HG03095 (cell line): Measurements from ENCODE around the gene SHANK3.

Source experiments
- ATAC-seq: cut with Tn5 transposase; IDR thresholded peaks from one replicate; pipeline ENCODE4 v1.9.1; 2021; ENCODE audit warnings: moderate library complexity; ENCODE audit not compliant: unreplicated experiment

The SHANK3 gene

DNA sequence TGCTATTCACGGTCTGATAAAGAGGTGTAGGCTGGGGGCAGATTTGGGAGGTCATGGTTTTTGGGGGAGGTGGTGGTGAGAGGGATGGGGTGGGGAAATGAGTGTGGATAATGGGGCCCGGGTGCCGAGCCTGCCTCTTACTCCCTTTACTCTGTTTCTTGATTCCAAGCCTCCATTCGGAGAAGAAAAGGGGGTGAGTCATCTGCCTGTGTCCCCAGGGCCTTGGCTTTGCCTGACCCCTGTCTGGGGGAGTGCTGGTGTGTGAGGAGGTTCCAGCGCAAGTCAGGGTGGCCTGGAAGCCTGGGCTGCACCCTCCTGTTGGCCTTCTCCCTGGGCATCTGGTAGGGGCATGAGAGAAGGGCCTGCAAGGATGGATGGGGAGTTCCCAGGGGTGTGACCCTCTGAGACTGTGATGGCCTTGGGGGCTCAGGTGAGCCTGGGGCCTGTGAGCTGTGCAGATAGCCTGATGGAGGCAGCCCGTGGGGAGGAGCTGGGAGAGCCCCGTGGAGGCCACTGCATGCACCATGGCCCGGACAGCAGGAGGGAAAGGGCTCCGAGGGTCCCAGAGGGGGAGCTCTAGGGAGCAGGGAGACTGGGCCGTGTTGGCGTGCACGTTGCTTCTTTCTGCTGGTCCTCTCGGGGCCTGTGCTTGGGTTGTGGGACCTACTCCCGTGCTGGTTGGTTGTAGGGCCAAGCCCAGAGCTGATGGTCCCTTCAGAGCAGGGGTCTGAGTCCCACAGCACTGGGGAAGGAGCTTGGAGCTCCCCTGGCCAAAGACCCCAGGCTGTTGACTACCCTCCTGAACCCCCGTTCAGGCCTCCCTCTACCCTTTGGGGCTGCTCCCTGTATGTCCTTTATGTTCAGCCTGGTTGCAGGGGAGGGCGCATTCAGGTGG is 39.1 kb downstream of the SHANK3 start:
- ATAC-seq, result no peak

DNA sequence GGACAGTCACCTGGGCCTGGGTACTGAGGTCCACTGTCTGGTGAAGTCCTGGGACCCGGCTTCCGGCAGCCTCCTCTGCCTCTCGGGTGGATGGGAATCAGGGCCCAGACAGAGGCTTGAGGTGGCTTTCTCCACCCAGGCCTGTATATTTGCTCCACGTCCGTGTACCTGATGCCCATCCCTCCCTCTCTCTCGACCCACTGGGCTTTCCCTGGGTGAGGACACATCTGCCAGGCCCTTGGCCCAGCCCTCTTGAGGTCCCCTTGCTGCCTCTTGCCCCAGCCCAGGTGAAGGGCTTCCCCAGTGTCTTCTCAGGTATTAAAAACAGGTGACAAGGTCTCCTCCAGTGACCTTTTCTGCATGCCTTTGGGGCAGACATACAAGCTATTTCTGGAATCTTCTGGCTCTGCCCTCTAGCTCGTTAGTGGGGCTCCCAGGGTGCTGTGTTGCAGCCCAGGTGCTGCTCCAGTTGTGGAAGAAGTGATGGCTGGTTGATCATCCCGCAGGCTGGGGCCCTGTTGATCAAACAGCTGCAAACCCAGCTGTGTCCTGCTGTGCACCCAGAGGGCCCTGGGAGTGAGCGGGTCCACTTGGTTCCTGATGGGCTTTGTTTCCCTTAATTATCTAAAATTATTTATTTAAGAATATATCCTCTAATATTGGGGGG is 39.9 kb downstream of the SHANK3 start:
- no peak for ATAC-seq

DNA sequence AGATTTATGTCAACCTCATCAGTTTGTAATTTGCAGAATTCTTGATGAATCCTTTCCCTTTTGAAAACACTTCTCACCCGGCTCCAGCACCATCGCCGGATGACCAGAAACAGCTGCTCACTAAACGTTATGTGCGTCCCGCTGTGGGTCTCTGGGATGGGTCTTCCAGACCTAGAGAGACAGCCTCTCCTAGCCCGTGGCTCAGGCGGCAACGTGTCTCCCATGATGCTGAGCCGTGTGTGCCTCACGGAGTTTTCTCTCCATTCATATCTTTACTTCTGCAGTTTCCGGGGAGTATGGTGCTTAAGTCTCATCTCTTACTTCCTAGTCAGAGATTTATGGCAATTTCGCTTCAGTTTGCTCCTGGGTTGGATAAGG is 40.4 kb downstream of the SHANK3 start:
- ATAC-seq, result no peak

DNA sequence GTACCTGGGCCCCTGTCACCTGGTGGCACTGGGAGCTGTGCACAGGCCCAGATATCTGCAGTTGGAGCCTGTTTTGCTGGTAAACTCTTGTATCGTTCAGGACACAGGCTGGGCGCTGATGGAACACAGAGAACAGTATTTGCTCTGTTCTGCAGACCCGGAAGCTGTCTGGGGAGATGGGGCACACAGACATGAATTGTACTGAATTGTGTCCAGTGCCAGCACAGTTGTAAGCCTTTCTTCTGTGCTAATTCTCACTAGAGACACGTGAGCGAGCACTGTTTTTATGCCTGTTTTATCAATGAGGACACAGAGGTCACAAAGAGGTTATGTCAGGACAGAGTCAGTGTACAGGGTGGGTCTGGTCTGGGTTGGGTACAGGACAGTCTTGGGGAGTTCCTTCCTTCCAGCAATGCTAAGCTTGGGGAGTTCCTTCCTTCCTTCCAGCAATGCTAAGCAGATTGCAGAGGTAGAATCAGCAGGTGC is 41.0 kb downstream of the SHANK3 start:
- no peak for ATAC-seq

DNA sequence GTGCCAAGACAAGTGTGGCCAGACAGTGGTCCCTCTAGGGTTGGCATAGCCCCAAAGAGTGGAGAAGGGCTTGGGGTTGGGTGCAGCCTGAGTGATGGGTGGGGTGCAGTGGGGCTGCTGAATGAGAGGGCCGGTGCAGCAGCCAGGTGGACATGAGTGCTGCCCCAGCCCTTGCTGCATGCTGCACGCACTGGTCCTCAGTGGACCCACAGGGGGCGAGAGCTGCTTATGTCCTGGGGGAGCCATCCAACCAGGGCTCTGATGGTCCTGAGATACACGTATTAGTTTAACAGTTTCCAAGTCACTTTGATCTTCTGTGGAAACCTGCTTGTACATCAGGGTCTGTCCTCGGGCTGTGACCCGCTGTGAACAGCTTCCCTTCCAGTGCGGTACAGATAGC is 41.5 kb downstream of the SHANK3 start:
- no peak for ATAC-seq

DNA sequence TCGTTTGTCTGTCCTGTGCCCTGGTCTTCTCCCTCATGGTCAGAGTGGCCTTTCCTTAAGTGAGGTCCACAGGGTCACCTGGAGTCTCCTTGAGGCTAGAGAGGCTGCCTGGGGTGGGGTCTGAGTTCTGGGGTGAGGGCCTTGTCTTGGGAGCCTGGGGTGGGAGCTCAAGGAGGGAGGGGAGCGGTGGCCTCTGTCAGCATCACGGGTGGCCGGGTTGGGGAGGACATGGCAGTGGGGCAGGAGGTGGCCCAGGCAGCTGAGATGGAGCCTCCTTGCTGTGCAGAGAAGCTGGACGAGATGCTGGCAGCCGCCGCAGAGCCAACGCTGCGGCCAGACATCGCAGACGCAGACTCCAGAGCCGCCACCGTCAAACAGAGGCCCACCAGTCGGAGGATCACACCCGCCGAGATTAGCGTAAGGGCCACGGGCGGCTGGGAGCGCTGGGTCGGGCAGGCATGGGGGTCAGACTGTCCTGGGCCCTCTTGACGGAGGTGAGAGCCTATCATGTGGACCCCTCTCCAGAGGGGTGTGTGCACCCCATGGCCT is 42.1 kb downstream of the SHANK3 start:
- no peak for ATAC-seq

DNA sequence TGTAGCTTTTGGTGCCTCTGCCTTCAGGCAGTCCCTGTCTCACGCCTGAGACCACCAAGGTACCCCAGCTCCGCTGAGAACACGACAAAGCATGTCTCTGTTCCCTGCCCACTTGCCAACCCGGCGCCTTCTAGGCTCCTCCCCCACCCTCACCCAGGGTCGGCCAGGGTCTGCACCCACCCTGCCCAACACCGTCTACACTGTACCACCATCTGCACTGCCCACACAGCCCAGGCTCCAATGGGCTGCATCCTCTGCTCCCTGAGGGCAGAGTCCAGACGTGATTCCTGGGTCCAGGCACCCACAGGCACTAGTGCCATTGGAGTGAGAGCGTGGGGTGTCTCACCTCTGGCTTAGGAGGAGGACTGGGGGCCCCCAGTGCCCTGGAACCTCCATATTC is 42.6 kb downstream of the SHANK3 start:
- ATAC-seq, result no peak

DNA sequence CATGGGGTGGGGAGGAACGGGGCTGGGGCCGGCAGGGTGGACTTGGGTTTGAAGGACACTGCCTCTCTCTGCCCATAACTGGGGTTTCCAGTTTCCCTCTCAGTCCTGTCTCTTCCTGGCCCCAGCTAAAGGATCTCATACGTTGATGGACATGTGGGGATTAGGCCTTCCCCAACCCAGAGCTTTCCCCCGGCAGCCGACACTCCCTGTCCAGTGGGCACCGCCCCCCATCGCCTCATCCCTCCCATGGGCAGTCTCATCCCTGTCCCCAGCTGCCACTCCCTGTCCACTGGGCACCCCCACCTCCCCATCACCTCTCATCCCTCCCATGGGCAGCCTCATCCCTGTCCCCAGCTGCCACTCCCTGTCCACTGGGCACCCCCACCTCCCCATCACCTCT is 43.2 kb downstream of the SHANK3 start:
- no peak for ATAC-seq

DNA sequence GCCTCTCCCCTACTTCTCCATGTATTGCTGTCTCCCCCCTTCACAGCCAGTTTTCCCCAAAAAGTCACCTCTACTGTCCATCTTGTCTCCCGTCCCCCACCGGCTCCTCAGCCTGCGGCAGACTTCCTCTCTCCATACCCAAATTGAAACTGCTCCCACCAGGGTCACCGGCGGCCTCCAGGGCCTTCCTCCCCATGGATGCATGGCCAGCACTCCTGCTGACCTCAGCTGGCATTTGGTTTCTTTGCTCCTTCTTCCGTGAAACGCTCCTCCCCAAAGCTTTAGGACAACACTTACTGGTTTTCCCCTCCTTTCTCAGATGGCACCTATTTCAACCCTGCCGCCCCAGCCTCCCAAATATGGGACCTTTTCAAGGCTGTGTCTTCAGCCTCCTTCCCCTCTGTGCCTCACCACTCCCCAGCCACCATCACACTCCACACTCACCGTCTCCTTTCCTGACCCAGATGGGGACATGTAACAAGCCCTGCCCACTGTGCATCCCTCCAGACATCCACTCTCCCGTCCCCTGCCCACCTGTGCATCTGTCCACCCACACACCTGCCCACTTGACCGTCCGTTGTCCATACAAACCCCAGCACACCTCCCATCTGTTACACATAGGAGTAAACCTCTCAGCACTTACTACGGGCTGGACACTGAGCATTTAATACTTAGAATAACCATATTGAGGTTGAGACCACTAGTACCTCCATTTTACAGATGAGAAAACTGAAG is 43.8 kb downstream of the SHANK3 start:
- no peak for ATAC-seq

DNA sequence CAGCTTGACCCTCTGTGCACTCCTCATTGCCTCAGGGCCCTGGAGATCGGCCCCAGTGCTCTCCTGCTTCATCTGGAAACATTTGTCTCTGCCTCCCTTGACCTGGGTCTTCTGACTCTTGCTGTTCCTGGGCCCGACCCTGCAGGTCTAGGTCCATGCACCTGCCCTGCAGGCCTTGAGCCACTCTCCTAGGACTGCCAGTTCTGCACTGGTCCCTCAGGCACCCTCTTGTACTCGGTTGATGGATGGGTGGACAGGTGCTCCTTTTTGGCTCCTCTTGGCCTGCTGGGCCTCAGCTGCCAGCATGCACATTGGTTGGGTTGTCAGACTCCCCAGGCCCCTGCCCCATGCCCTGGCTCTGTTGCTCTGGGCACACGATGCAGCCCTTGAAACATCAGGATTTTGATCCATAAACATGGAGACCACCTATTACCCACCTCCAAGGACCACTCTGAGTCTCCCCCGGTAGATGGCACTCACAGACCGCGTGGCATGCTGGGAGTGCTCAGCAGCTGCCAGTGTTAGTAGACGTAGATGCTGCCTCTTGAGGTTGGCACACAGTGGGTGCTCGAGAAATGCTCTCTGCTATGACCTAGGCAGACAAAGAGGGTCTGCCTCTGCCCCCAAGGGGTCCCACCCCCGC is 45.2 kb downstream of the SHANK3 start:
- no peak for ATAC-seq

DNA sequence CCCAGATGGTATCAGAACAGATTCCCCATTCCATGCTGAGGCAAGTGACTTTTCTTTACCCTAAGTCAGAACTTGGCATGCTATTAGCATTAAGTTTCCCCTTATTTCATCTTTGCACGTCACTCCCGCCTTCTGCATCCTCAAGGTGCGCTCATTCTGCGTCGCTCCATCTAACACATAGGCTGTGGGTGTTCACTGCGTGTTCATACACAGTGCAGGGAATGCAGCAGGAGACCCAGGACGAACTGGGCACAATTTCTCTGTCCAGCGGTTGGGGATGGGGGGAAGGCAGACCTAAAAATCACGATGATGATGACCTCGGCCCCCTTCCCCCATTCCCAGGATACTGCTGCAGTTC is 45.7 kb downstream of the SHANK3 start:
- ATAC-seq, result no peak

DNA sequence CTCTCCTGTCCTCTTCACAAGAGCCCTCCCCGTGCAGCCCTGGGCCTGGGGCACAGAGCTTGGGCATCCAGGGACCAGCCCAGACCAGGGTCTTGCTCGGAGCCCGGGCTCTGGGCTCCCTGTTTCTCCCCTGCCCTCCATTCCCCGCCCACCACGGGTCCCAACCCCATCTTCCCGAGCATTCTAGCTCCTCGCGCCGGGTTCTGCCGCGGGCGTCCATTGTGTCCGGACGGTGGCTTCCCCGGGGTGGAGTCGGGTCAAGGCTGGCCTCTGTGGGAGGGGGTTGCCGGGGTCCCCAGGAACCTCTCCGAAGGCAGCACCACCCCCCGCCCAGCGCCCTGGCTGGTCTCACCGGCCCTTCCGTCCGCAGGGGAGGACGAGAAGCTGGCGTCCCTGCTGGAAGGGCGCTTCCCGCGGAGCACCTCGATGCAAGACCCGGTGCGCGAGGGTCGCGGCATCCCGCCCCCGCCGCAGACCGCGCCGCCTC is 47.2 kb downstream of the SHANK3 start:
- no peak for ATAC-seq

DNA sequence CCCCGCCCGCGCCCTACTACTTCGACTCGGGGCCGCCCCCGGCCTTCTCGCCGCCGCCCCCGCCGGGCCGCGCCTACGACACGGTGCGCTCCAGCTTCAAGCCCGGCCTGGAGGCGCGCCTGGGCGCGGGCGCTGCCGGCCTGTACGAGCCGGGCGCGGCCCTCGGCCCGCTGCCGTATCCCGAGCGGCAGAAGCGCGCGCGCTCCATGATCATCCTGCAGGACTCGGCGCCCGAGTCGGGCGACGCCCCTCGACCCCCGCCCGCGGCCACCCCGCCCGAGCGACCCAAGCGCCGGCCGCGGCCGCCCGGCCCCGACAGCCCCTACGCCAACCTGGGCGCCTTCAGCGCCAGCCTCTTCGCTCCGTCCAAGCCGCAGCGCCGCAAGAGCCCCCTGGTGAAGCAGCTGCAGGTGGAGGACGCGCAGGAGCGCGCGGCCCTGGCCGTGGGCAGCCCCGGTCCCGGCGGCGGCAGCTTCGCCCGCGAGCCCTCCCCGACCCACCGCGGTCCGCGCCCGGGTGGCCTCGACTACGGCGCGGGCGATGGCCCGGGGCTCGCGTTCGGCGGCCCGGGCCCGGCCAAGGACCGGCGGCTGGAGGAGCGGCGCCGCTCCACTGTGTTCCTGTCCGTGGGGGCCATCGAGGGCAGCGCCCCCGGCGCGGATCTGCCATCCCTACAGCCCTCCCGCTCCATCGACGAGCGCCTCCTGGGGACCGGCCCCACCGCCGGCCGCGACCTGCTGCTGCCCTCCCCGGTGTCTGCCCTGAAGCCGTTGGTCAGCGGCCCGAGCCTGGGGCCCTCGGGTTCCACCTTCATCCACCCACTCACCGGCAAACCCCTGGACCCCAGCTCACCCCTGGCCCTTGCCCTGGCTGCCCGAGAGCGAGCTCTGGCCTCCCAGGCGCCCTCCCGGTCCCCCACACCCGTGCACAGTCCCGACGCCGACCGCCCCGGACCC is 48.0 kb downstream of the SHANK3 start:
- ATAC-seq, result no peak

DNA sequence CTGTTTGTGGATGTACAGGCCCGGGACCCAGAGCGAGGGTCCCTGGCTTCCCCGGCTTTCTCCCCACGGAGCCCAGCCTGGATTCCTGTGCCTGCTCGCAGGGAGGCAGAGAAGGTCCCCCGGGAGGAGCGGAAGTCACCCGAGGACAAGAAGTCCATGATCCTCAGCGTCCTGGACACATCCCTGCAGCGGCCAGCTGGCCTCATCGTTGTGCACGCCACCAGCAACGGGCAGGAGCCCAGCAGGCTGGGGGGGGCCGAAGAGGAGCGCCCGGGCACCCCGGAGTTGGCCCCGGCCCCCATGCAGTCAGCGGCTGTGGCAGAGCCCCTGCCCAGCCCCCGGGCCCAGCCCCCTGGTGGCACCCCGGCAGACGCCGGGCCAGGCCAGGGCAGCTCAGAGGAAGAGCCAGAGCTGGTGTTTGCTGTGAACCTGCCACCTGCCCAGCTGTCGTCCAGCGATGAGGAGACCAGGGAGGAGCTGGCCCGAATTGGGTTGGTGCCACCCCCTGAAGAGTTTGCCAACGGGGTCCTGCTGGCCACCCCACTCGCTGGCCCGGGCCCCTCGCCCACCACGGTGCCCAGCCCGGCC is 48.7 kb downstream of the SHANK3 start:
- ATAC-seq, result no peak

DNA sequence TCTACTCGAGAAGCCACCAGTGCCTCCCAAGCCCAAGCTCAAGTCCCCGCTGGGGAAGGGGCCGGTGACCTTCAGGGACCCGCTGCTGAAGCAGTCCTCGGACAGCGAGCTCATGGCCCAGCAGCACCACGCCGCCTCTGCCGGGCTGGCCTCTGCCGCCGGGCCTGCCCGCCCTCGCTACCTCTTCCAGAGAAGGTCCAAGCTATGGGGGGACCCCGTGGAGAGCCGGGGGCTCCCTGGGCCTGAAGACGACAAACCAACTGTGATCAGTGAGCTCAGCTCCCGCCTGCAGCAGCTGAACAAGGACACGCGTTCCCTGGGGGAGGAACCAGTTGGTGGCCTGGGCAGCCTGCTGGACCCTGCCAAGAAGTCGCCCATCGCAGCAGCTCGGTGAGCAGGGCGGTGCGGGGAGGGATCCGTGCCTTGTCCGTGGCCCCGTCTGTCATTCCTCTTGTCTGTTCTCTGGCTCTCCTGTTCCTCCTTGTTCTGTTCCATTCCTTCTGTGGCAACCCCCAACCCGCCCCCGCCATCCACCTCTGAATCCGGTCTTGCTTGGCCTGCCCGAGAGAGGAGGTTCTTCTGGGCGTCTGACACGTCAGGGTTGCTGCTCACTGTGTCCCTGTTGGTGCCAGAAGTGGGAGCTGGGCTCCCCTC is 49.6 kb downstream of the SHANK3 start:
- no peak for ATAC-seq
